NCI-H2196 (cell line): Measurements from ENCODE around the gene ZFP36L1.

Experiments
- DNase-seq: peaks from one replicate; lab custom pipeline; 2025; ENCODE audit not compliant: unreplicated experiment; lab: John Stamatoyannopoulos, UW

ZFP36L1 gene

GRCh38 chr14:68816183-68816942 is 23.5 kb upstream of the ZFP36L1 start:
- DNase-seq, result peak; percentile 81

- DNase-seq, result no peak
Observed at GRCh38 chr14:68815298-68816182, 22.7 kb upstream of the ZFP36L1 start.

- DNase-seq, result peak; percentile 28
Observed at GRCh38 chr14:68814539-68815297, 21.9 kb upstream of the ZFP36L1 start.

- no peak for DNase-seq
Observed at GRCh38 chr14:68814238-68814538, 21.3 kb upstream of the ZFP36L1 start.

GRCh38 chr14:68813318-68813838 is 20.5 kb upstream of the ZFP36L1 start:
- DNase-seq, result no peak

GRCh38 chr14:68811171-68811570 is 18.3 kb upstream of the ZFP36L1 start:
- no peak for DNase-seq

- DNase-seq, result no peak
Observed at GRCh38 chr14:68810173-68811153, 17.6 kb upstream of the ZFP36L1 start.

GRCh38 chr14:68809524-68809923 is 16.7 kb upstream of the ZFP36L1 start:
- DNase-seq, result no peak

- no peak for DNase-seq
Observed at GRCh38 chr14:68808696-68809480, 16.0 kb upstream of the ZFP36L1 start.

GRCh38 chr14:68807987-68808386 is 15.1 kb upstream of the ZFP36L1 start:
- DNase-seq, result no peak

GRCh38 chr14:68807148-68807600 is 14.3 kb upstream of the ZFP36L1 start:
- peak; percentile 58 for DNase-seq

GRCh38 chr14:68806526-68807147 is 13.8 kb upstream of the ZFP36L1 start:
- no peak for DNase-seq

- no peak for DNase-seq
Observed at GRCh38 chr14:68805414-68805813, 12.5 kb upstream of the ZFP36L1 start.

GRCh38 chr14:68801631-68802030 is 8.8 kb upstream of the ZFP36L1 start:
- no peak for DNase-seq

- no peak for DNase-seq
Observed at GRCh38 chr14:68800953-68801352, 8.1 kb upstream of the ZFP36L1 start.

GRCh38 chr14:68800390-68800789 is 7.5 kb upstream of the ZFP36L1 start:
- no peak for DNase-seq

GRCh38 chr14:68798621-68799020 is 5.8 kb upstream of the ZFP36L1 start:
- no peak for DNase-seq

GRCh38 chr14:68797121-68797670 is 4.3 kb upstream of the ZFP36L1 start:
- no peak for DNase-seq
